DMS114 treated with DMSO at 0.1 percent for 48 hours (cell line): ENCODE data around the gene SUOX.
A peak's percentile ranks its signal among the peaks of the same experiment; 100 is the strongest.
"Not testable (repeated sequence)": the region's sequence is repeated elsewhere in the genome, so short reads cannot be mapped to it uniquely, and the experiment has no call there.

ENCODE experiments used
- DNase-seq: peaks from one replicate; lab custom pipeline; 2025; ENCODE audit not compliant: unreplicated experiment; lab: John Stamatoyannopoulos, UW

SUOX gene

GRCh38 chr12:56017181-56017580 is 20.1 kb downstream of the SUOX start:
- DNase-seq: no peak

- DNase-seq: no peak
Observed at GRCh38 chr12:56018356-56018755, 21.3 kb downstream of the SUOX start.

GRCh38 chr12:56020423-56021184 is 23.5 kb downstream of the SUOX start, which contains the start of gene IKZF4:
IKZF4 (plus strand) TSS chr12:56021043; CDS start chr12:56021494, 451 bp downstream.
- DNase-seq: no peak

DNA sequence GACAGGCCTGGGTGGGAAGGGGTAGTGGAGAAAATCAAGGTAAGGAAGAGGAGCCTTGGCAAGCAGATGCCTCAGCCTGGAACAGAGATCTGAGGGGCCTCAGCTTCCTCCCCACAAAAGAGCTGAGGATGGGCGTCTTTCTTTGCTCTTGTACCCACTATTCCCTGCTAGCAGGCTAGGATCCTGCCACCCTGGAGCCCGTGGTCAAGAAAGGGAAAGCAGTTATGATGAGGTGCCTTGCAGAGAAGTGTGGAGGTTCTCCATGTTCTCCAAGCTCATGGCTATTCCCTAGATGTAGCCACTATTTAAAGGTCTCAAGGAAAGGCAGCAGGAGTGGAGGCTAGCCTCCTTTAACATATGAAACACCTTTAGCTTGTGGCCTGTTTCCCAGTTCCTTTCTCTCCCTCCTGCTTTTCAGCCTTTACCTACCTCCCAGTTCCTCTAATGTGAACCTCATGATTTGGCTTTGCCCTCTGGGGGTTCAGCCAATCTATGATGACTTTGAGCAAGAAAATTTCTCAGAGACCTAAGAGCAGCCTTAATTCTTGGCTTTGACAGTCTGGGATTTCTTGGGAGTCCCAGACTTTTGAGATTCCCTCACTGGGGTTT is 24.9 kb downstream of the SUOX start:
- no peak for DNase-seq

- DNase-seq: no peak
Observed at GRCh38 chr12:56028511-56029165, 31.6 kb downstream of the SUOX start.

DNA sequence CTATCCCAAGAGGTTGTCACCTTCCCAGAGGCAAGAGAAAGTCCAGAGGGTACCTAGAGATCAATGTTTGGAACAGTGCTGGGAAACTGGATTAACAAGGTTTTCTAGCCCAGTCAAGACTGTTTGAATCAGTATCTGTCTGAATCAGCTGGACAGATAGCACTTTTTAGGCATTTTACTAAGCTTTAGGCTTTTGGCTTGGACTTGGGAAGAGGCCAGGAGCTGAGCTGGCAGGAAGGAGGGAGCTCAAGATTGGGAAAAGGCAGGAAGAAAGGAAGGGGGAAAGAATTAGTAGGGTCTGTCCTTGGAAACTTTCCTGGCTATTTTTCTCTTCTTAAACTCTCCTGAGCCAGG is 32.1 kb downstream of the SUOX start:
- no peak for DNase-seq

GRCh38 chr12:56029666-56030293 is 32.7 kb downstream of the SUOX start:
- peak; percentile 56 for DNase-seq

DNA sequence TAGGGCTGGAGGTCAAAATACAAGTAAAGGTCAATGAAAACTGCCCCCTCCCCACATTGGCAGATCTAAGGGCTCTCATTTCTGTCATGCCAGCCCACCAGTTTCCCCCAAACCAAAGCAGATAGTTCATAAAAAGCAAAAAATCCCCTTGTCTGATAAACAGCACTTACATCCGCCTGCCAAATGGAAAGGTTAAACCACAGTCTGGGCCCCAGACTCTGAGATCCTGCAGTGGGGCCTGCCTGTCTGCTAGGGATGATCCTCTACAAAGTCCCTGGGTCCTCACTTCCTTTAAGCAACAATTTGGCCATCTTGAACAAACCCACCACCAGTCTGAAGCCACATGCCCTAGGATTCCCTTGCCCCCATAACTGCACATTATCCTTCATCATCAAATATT is 34.9 kb downstream of the SUOX start:
- no peak for DNase-seq

DNA sequence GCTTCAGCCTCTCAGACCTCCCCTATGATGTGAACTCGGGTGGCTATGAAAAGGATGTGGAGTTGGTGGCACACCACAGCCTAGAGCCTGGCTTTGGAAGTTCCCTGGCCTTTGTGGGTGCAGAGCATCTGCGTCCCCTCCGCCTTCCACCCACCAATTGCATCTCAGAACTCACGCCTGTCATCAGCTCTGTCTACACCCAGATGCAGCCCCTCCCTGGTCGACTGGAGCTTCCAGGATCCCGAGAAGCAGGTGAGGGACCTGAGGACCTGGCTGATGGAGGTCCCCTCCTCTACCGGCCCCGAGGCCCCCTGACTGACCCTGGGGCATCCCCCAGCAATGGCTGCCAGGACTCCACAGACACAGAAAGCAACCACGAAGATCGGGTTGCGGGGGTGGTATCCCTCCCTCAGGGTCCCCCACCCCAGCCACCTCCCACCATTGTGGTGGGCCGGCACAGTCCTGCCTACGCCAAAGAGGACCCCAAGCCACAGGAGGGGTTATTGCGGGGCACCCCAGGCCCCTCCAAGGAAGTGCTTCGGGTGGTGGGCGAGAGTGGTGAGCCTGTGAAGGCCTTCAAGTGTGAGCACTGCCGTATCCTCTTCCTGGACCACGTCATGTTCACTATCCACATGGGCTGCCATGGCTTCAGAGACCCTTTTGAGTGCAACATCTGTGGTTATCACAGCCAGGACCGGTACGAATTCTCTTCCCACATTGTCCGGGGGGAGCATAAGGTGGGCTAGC is 37.7 kb downstream of the SUOX start:
- no peak for DNase-seq

DNA sequence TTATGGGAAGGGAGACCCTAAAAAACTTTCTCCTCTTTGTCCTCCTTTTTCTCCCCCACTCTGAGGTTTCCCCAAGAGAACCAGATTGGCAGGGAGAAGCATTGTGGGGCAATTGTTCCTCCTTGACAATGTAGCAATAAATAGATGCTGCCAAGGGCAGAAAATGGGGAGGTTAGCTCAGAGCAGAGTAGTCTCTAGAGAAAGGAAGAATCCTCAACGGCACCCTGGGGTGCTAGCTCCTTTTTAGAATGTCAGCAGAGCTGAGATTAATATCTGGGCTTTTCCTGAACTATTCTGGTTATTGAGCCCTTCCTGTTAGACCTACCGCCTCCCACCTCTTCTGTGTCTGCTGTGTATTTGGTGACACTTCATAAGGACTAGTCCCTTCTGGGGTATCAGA is 40.1 kb downstream of the SUOX start:
- no peak for DNase-seq

DNA sequence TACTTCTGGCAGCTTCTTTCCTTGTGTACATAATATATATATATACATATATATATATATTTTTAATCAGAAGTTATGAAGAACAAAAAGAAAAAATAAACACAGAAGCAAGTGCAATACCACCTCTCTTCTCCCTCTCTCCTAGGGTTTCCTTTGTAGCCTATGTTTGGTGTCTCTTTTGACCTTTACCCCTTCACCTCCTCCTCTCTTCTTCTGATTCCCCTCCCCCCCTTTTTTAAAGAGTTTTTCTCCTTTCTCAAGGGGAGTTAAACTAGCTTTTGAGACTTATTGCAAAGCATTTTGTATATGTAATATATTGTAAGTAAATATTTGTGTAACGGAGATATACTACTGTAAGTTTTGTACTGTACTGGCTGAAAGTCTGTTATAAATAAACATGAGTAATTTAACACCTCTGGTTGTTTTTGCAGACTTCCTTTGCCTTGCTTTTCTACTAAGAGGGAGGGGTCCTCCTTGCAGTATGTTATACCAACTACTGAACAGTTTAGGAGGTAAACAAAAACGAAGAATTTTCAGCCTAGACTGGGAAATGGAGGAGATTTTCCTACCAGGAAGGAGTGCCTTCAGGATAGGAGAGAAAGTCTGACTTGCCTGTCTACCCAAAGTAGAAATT is 41.1 kb downstream of the SUOX start:
- DNase-seq: no peak

GRCh38 chr12:56040151-56040550 is 43.1 kb downstream of the SUOX start:
- DNase-seq: no peak

DNA sequence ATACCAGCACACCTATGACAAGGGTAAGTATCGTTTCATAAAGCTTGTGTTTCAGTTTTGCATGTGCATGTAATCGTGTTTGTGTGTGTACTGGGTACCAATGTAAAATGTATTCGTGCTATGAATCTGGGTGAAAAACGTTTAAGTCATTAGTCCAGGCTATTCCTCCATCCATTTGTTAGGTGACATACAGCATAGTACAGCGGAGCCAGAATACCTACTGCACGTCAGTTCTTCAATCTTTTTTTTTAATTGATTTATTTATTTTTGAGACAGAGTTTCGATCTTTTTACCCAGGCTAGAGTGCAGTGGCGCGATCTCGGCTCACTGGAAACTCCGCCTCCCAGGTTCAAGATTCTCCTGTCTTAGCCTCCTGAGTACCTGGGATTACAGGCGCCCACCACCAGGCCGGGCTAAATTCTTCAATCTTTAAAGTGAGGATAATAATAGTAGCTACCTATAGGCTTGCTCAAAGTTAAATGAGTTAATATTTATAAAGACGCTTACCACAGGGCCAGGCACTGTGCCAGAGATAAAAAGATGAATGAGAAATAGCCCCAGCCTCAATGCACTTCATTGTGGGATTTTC is 44.0 kb downstream of the SUOX start:
- DNase-seq: no peak

DNA sequence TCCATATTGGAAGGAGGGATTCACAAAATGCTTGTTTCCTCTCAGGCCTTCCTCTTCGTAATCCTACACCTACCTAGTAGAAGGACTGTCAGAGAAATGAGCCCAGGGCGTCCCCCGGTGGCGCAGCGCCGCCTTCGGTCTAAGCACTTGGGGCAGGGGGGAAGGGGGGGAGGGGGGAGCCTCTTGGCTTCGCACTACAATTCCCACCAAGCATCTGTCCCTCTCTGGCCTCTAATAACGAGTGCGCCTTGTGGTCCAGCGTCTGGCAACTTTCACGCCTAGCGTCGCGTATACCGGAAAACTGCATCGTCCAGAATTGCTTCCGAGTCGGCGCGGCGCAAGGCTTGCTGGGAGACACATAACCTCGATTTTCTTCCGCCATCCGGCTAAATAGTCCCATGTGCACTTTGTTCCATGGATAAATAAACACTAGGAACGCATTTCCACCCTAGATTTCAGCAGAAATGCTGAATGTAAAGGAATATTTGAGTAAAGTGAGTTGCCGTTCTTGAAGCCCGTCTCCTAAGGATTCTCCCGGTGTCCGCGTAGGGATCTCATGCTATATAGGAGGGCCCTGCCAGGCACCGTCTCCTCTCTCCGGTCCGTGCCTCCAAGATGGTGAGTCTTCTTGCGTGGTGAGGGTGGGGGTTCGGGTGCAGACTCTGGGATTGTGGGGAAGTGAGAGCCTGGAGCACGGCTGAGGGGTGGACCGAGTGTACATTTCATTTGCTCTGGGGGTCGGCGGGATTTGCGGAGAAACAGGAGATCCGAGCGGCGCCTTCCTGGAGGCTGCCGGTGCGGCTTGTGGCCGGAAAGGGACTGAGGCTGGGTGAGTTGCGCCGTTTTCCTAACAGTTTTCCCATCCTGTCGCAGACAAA is 44.7 kb downstream of the SUOX start, which contains the start of gene RPS26:
Gene RPS26 (plus strand): TSS at position 367 of the 878 bp plus-strand sequence. CDS start 249 bp downstream, at position 616.
- DNase-seq: peak; percentile 99

- not testable (repeated sequence) for DNase-seq
Observed at GRCh38 chr12:56042430-56042813, 45.3 kb downstream of the SUOX start.

GRCh38 chr12:56042843-56043242 is 45.8 kb downstream of the SUOX start:
- no peak for DNase-seq

GRCh38 chr12:56046027-56046780 is 49.1 kb downstream of the SUOX start:
- no peak for DNase-seq

DNA sequence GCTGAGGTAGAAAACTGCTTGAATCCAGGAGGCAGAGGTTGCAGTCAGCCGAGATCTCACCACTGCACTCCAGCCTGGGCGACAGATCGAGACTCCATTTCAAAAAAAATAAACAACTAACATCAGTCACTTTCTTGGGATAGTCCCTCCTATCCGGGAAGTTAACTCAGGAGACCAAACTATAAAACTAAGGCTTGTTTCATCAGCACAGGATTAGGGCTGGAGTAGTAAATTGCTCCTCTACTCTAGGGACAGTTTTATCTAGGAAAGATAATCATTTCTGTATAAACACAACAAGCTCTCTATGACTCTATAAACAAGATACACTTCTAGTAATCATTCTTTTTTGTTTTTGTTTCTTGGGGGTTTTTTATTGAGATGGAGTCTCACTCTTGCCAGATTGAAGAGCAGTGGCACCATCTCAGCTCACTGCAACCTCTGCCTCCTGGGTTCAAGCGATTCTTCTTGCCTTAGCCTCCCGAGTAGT is 56.4 kb downstream of the SUOX start:
- DNase-seq: no peak
